HG02610 (cell line): ENCODE data around the gene CCSER1.
"Not testable (repeated sequence)": the region's sequence is repeated elsewhere in the genome, so short reads cannot be mapped to it uniquely, and the experiment has no call there.

Source experiments
- ATAC-seq: cut with Tn5 transposase; IDR thresholded peaks from one replicate; pipeline ENCODE4 v1.9.1; 2021; ENCODE audit warnings: mild to moderate bottlenecking, moderate library complexity; ENCODE audit not compliant: unreplicated experiment

The CCSER1 gene

DNA sequence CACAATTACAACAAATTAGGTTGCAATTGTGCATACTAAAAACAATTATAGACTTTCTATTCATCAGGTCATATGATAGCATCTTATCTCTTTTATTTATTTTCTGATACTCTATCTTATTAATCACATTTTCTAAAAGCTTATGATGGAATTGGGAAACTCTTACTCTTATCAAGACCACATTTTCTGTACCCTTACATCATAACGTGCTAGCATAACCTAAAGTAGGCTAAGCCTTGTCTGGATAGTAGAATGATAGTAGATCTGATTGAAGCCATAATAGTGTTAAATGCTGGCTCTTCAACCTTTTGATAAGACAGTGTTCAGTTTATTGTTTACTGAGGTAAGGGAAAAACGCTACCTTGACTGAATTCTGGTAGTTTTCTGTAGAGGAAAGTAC lies 294.0 kb downstream of the CCSER1 start:
- ATAC-seq = no peak

- ATAC-seq = no peak
Observed at GRCh38 chr4:90425893-90426292, 298.7 kb downstream of the CCSER1 start.

DNA sequence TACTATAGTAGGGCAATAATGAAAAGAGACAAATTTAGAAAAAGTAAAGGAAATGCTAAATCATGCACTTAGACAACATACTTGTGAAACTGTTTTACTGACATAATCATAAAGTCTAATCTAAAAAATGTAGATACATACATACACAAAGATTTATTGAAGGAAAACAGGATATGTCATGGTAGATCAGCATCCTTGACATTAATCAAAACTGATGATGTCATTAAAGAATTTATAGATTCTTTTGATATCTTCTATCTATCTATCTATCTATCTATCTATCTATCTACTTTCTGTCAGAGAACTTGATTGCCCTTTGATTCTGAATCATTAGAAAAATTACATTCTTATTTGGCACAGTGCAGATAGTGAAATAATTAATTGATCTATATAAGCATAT lies 311.3 kb downstream of the CCSER1 start:
- no peak for ATAC-seq

GRCh38 chr4:90441770-90442169 lies 314.6 kb downstream of the CCSER1 start:
- no peak for ATAC-seq

DNA sequence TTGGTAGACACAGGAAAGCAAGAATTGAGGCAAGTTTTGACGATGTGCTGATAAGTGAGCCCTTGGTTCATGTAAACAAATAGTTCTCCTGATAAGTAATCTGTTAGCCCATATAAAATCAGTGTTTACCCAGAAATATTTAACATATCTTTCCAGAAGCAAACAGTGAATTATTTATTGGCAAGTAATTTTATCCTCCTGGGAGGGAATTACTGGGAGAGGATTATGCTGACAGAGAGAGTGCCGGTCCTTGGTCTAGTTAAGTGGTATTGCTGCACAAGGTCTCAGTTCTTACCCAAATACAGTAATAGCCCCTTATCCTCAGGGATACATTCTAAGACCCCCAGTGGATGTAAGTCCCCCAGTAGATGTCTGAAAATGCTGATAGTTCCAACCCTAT lies 315.4 kb downstream of the CCSER1 start:
- ATAC-seq = no peak

DNA sequence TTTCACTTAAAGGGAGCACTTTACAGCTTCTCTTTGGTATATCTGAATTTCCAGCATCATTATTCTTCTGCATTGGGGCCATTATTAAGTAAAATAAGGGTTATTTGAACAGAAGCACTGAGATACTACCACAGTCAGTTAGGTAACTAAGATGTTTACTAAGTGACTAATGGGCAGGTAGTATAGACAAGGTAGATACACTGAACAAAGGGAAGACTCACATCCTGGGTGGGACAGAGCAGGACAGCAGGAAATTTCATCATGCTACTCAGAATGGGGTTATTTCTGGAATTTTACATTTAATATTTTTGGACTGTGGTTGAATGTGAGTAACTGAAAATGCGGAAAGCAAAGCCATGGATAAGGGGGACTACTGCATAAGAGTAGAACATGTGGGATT lies 316.0 kb downstream of the CCSER1 start:
- no peak for ATAC-seq

- no peak for ATAC-seq
Observed at GRCh38 chr4:90444904-90445303, 317.7 kb downstream of the CCSER1 start.

GRCh38 chr4:90445380-90445779 lies 318.2 kb downstream of the CCSER1 start:
- ATAC-seq = no peak

GRCh38 chr4:90449626-90450025 lies 322.4 kb downstream of the CCSER1 start:
- no peak for ATAC-seq

DNA sequence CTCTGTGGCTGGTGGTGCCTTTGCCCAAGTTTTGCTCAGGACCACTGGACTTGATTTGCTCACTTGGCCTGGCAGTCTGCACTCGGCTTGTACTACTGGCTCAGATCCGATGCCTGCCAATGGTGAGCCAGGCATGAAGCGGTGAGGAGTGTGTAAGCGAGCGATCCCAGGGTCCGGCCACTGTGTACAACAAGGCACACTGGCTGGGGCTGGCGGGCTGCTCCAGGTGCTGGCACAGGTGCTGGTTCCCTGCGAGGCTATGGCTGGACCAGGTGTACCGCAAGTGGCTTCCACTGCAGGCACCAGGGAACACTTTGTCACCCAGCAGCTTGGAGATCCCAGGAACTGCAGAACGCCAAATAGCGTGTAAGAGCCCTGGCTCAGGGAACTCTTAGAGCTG lies 329.7 kb downstream of the CCSER1 start:
- no peak for ATAC-seq

- ATAC-seq = no peak
Observed at GRCh38 chr4:90457817-90458216, 330.6 kb downstream of the CCSER1 start.

DNA sequence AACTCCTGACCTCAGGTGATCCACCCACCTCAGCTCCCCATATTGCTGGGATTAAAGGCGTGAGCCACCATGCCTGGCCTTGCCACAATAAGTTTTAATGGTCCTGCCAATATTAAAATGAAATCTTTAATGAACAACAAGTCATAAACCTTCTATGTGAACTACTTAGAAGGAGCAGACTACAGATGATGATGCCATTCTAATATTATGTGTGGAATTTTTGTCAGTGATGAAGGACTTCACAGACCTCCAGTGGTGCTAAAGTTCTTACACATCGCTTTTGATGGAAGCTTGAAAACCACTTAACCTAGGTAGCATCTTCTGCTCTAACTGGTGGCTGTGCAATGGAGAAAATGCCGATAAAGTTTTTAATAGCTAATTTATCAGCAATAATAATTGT lies 331.4 kb downstream of the CCSER1 start:
- no peak for ATAC-seq

DNA sequence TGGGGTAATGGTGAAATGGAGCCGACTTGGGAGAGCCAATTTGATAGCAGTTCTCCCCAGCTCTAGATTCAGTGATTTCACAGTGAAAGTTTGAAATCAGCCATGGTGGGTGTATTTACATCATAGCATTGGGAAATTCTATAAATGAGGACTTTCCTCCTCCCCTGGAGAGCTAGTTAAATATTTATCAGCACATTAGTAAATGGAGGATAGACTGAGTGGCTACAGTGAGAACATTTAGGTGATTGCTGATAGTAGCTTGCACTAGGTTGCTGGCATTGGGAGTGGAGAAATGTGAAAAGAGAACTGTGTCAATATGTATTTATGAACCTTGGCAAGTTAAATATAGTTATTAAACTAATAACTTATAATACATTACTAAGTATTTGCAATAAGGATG lies 347.3 kb downstream of the CCSER1 start:
- ATAC-seq = no peak

GRCh38 chr4:90476019-90476418 lies 348.8 kb downstream of the CCSER1 start:
- ATAC-seq = no peak

DNA sequence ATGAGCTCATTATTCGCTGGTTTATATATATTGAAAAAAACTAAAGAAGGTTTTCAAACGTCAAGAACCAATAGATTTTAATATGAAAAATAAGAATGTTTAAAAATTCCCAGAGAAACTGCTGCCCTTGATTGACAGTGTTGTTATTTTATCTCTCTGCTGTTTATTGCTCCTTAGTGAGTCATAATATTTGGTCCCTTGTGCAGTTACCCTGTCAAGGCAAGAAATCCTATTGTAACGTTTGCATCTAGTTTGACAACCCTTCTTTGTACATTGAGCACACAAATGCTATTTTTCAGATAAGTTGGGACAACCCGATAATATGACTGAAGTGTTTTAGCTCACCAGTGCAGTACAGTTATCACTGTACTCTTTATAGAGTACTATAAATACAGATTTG lies 349.4 kb downstream of the CCSER1 start:
- ATAC-seq = no peak

DNA sequence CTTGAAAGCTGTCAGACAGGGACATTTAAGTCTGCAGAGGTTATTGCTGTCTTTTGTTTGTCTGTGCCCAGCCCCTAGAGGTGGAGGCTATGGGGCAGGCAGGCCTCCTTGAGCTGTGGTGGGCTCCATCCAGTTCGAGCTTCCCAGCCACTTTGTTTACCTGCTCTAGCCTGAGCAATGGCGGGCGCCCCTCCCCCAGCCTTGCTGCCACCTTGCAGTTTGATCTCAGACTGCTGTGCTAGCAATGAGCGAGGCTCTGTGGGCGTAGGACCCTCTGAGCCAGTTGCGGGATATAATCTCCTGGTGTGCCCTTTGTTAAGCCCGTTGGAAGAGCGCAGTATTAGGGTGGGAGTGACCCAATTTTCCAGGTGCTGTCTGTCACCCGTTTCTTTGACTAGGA lies 357.7 kb downstream of the CCSER1 start:
- not testable (repeated sequence) for ATAC-seq

- peak; percentile 92 for ATAC-seq
Observed at GRCh38 chr4:90486346-90486745, 359.2 kb downstream of the CCSER1 start.

DNA sequence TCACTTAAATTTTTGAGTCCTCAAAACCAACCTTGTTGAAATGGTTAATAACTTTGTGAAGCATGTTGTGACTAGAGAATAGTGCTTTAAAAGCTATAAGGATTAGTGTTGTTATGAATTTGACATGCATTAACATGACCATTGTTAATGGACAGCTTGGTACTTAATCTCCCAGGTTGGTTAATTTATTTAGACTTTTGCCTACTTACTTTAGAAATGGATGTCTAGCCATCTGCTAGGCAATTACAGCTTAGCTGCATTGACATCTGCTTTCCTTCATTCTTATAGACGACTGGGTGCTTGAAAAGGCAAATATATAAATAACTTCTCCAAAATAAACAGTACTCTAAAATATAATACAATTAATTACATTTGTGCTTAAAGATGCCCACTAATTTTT lies 368.0 kb downstream of the CCSER1 start:
- ATAC-seq = no peak

GRCh38 chr4:90495936-90496335 lies 368.7 kb downstream of the CCSER1 start:
- ATAC-seq = no peak

DNA sequence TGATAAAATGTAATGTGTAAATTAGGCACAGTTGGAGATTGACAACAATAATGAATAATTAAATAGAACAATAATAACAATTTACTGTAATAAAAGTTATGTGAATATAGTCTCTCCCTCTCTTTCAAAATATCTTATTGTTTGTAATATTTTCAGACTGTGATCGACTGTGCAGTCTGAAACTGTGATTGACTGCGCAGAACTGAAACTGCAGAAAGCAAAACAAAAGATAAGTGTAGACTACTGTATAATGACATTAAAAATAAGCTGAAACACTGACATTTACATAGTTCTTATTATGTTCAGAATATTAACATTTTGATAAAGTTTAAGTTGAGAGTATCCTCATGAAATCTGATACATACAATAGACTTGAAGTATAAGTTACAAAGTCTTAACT lies 371.0 kb downstream of the CCSER1 start:
- no peak for ATAC-seq

DNA sequence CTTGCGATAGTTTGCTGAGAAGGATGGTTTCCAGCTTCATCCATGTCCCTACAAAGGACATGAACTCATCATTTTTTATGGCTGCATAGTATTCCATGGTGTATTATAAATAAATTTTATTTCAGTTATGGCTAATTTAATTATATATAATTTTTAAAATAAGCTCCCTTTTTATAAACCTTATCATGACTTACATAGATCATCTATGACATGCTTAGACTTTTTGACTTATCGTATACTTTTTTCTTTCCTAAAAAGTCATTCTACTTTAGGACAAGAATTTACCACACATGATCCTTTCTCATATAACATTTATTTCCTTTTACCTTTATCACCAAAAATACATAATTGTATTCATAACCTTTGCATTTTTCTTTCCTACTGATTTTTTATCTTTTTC lies 376.5 kb downstream of the CCSER1 start:
- ATAC-seq = no peak

- no peak for ATAC-seq
Observed at GRCh38 chr4:90515191-90515590, 388.0 kb downstream of the CCSER1 start.

GRCh38 chr4:90528551-90528950 lies 401.4 kb downstream of the CCSER1 start:
- ATAC-seq = no peak

DNA sequence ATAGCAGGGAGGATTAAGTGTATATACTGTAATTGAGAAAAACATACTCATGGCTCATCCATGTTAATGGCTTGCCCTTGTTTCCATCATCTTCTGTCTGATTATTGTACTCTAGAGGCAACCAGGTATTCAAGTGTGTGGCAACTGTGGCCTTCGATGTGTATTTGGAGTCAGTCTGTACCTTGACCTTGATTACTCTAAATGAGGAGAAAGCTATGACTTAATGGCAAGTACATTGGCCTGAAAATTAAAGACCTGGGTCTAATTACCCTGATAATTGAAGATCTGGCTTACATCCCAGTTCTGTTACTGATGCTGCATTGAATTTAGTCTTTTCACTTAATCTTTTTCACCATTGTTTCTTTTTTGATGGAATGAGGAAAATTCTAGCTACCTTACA lies 409.2 kb downstream of the CCSER1 start:
- ATAC-seq = no peak
